OCI-LY3 (cell line): ENCODE data around the gene BIN2.
"Not testable (repeated sequence)": the region's sequence is repeated elsewhere in the genome, so short reads cannot be mapped to it uniquely, and the experiment has no call there.

ENCODE experiments used
- H2AFZ ChIP-seq: fragments of 200-600, 300-600 bp; shearing (Covaris generic); 2 replicates; pipeline ENCODE4 v1.6.0; 2014; ENCODE audit warnings: antibody characterized with exemption, low read depth, low read length
- H3K27ac ChIP-seq: fragments of 200-600, 300-600 bp; sonication (generic); 2 replicates; pipeline ENCODE4 v1.5.1; 2014; ENCODE audit warnings: mild to moderate bottlenecking, low read length, moderate library complexity, mixed read lengths
- H3K27me3 ChIP-seq: fragments of 200-600, 300-600 bp; sonication (generic); 2 replicates; pipeline ENCODE4 v1.6.1; 2014; ENCODE audit warnings: low read depth, low read length, mixed read lengths
- H3K36me3 ChIP-seq: fragments of 200-600, 300-600 bp; sonication (generic); replicated peaks from 2 replicates; pipeline ENCODE3; 2014; ENCODE audit warnings: low read depth, low read length, mixed read lengths
- H3K4me1 ChIP-seq: fragments of 300-600, 200-600 bp; sonication (generic); 2 replicates; pipeline ENCODE4 v1.6.1; 2014; ENCODE audit warnings: low read length, mixed read lengths
- H3K4me2 ChIP-seq: fragments of 200-600, 300-600 bp; sonication (generic); 2 replicates; pipeline ENCODE4 v1.6.1; 2014; ENCODE audit warnings: low read length, mixed read lengths
- H3K4me3 ChIP-seq: fragments of 300-600, 200-600 bp; sonication (generic); 2 replicates; pipeline ENCODE4 v1.5.1; 2014; ENCODE audit warnings: antibody characterized with exemption, mild to moderate bottlenecking, low read length, moderate library complexity
- H3K79me2 ChIP-seq: fragments of 300-600, 200-600 bp; shearing (Covaris generic); 2 replicates; pipeline ENCODE4 v1.6.1; 2014; ENCODE audit warnings: mild to moderate bottlenecking, low read length, mixed read lengths
- H3K9ac ChIP-seq: fragments of 300-600, 200-600 bp; shearing (Covaris generic); 2 replicates; pipeline ENCODE4 v1.6.0; 2014; ENCODE audit warnings: mild to moderate bottlenecking, low read length, moderate library complexity
- H3K9me3 ChIP-seq: fragments of 200-600, 300-600 bp; shearing (Covaris generic); 2 replicates; pipeline ENCODE4 v1.6.1; 2014; ENCODE audit warnings: low read length, mixed read lengths; ENCODE audit not compliant: insufficient read depth
- H4K20me1 ChIP-seq: fragments of 200-600, 300-600 bp; sonication (generic); 2 replicates; pipeline ENCODE4 v1.6.1; 2016; ENCODE audit warnings: low read length, mixed read lengths; ENCODE audit not compliant: insufficient read depth
- CTCF ChIP-seq: fragments of 200-600, 300-600 bp; sonication (generic); IDR thresholded peaks from 2 replicates; pipeline ENCODE4 v1.5.1; 2014; ENCODE audit warnings: antibody characterized with exemption, low read length, low read depth
- EZH2phosphoT487 ChIP-seq: fragments of 200-600 bp; shearing (Covaris generic); IDR thresholded peaks from 2 replicates; pipeline ENCODE4 v1.6.1; 2018; ENCODE audit warnings: antibody characterized with exemption, mixed run types, low read depth

The BIN2 gene

GRCh38 chr12:51320695-51321320, 3.2 kb downstream of the BIN2 start:
- Histone ChIP-seq H3K4me3 (no peak overlapping the region), H3K9ac (no peak overlapping the region), H2AFZ (no peak overlapping the region), H3K9me3 (no peaks in the 10 kb centered on the region), H3K4me1 (peaks cover 22% of the 10 kb centered on the region), H3K36me3 (peaks cover 11% of the 10 kb centered on the region), H3K27ac (no peak overlapping the region), H3K79me2 (peaks cover 23% of the 10 kb centered on the region), H4K20me1 (no peaks in the 10 kb centered on the region), H3K4me2 (no peak overlapping the region), H3K27me3 (no peaks in the 10 kb centered on the region)
- no peak for TF ChIP-seq CTCF
- no peak for TF ChIP-seq EZH2phosphoT487

- no peak overlapping the region for H3K9ac ChIP-seq
- no peak overlapping the region for H3K27ac ChIP-seq
- H3K4me3 ChIP-seq = no peak overlapping the region
- TF ChIP-seq CTCF = no peak
- no peak for TF ChIP-seq EZH2phosphoT487
- H4K20me1 ChIP-seq = no peaks in the 10 kb centered on the region
- peaks cover 11% of the 10 kb centered on the region for H3K36me3 ChIP-seq
- H3K27me3 ChIP-seq = no peaks in the 10 kb centered on the region
- peaks cover 22% of the 10 kb centered on the region for H3K4me1 ChIP-seq
- H3K9me3 ChIP-seq = no peaks in the 10 kb centered on the region
- no peak overlapping the region for H2AFZ ChIP-seq
- peaks cover 23% of the 10 kb centered on the region for H3K79me2 ChIP-seq
- H3K4me2 ChIP-seq = no peak overlapping the region
Observed at GRCh38 chr12:51320311-51320694, 3.7 kb downstream of the BIN2 start.

- Histone ChIP-seq H3K27ac (no peak overlapping the region), H3K9ac (no peak overlapping the region), H3K4me1 (peaks cover 17% of the 10 kb centered on the region), H3K9me3 (no peaks in the 10 kb centered on the region), H3K4me3 (no peak overlapping the region), H2AFZ (no peak overlapping the region), H4K20me1 (no peaks in the 10 kb centered on the region), H3K79me2 (peaks cover 19% of the 10 kb centered on the region), H3K4me2 (no peak overlapping the region), H3K36me3 (peaks cover 11% of the 10 kb centered on the region), H3K27me3 (no peaks in the 10 kb centered on the region)
- no peak for TF ChIP-seq EZH2phosphoT487
- no peak for TF ChIP-seq CTCF
Observed at GRCh38 chr12:51318846-51319599, 5.0 kb downstream of the BIN2 start.

- not testable (repeated sequence) for H4K20me1 ChIP-seq, H3K4me3 ChIP-seq, H3K27ac ChIP-seq, H3K4me2 ChIP-seq, H3K27me3 ChIP-seq, H3K9me3 ChIP-seq, H2AFZ ChIP-seq, H3K9ac ChIP-seq
- Histone ChIP-seq H3K79me2 (peaks cover 12% of the 10 kb centered on the region), H3K36me3 (peaks cover 13% of the 10 kb centered on the region), H3K4me1 (peaks cover 15% of the 10 kb centered on the region)
Observed at GRCh38 chr12:51318057-51318806, 5.7 kb downstream of the BIN2 start.
